HepG2 (cell line): ENCODE results near the gene ERLEC1. TPM values are rescaled to one million over a fixed set of nuclear protein-coding genes. Genes with fewer than 3 reads are reported as not detected.
"Not testable (repeated sequence)": the region's sequence is repeated elsewhere in the genome, so short reads cannot be mapped to it uniquely, and the experiment has no call there.

Experiments
- ATAC-seq: fragments of 200-7000 bp; cut with Tn5 transposase; 3 replicates; pipeline ENCODE4 v1.9.1; 2020; ENCODE audit warnings: mild to moderate bottlenecking, moderate library complexity
- BruUV-seq: library from RNA; stranded (reverse); fragments of 400-500 nt; replicated peaks from 2 replicates; lab custom pipeline; 2021; lab: Mats Ljungman, UMichigan
- CTCF ChIA-PET: fragments of 300-600 bp; formaldehyde crosslinking; extraction: SDS; loops from one replicate; lab custom pipeline; 2021; ENCODE audit warnings: low total read pairs, inconsistent platforms, low intra/inter-chr PET ratio; lab: Yijun Ruan, JAX
- POLR2A ChIA-PET: fragments of 350-600 bp; sonication (Branson Sonifier 250); formaldehyde crosslinking; loops from one replicate; lab custom pipeline; 2020; ENCODE audit warnings: antibody characterized with exemption, inconsistent platforms; lab: Yijun Ruan, JAX
- DNase-seq: peaks from one replicate; pipeline ENCODE4 v3.0.0-alpha.2; 2015; ENCODE audit warnings: low spot score
- FAIRE-seq: peaks from 3 replicates; lab custom pipeline; 2011; peaks lifted over from hg19 to GRCh38; lab: Jason Lieb, UNC
- H2AFZ ChIP-seq: one replicate; pipeline ENCODE4 v1.6.1; 2011; ENCODE audit warnings: low read length, inconsistent platforms
- H3K27ac ChIP-seq: fragments of 300-600 bp; 3 replicates; pipeline ENCODE4 v1.8.0; 2011; ENCODE audit warnings: mixed run types, mild to moderate bottlenecking, mixed read lengths, low read length, inconsistent platforms; ENCODE audit not compliant: insufficient read depth; ENCODE audit errors: extremely low read length
- H3K27me3 ChIP-seq, 2 experiments: fragments of 200-600 bp in 1 of 2; 2 replicates in 1 of 2; 3 replicates in 1 of 2; pipeline versions ENCODE4 v1.6.0 to v1.8.0; 2011; ENCODE audit warnings: low read length in 2 of 2, mild to moderate bottlenecking in 2 of 2, moderate library complexity in 2 of 2, inconsistent platforms in 1 of 2; ENCODE audit not compliant: insufficient read depth in 2 of 2, control insufficient read depth in 1 of 2
- H3K36me3 ChIP-seq, 2 experiments: fragments of 200-600 bp in 1 of 2; replicated peaks in 1 of 2; 2 replicates in 1 of 2; 3 replicates in 1 of 2; pipeline versions ENCODE4 v1.5.1 to v1.8.0; 2011; ENCODE audit warnings: low read length in 2 of 2, inconsistent platforms in 1 of 2; ENCODE audit not compliant: insufficient read depth in 2 of 2, control insufficient read depth in 1 of 2
- H3K4me1 ChIP-seq: 2 replicates; pipeline ENCODE4 v1.5.1; 2012; ENCODE audit warnings: low read length, inconsistent platforms; ENCODE audit not compliant: insufficient read depth
- H3K4me2 ChIP-seq: 2 replicates; pipeline ENCODE4 v1.6.0; 2011; ENCODE audit warnings: low read depth, low read length, inconsistent platforms
- H3K4me3 ChIP-seq, 3 experiments: fragments of 200-600 bp in 1 of 3; sonication (generic), shearing (Covaris generic) in 1 of 3; replicated peaks in 1 of 3; 2 replicates each; pipeline ENCODE4 v1.5.1; 2011 to 2016; ENCODE audit warnings: low read length in 3 of 3, inconsistent platforms in 2 of 3, low read depth in 2 of 3, mild to moderate bottlenecking in 2 of 3, control low read depth in 1 of 3, mixed read lengths in 1 of 3; ENCODE audit not compliant: insufficient read depth in 1 of 3
- H3K79me2 ChIP-seq: one replicate; pipeline ENCODE4 v1.6.1; 2011; ENCODE audit warnings: low read length, inconsistent platforms; ENCODE audit not compliant: insufficient read depth
- H3K9ac ChIP-seq: 2 replicates; pipeline ENCODE4 v1.6.0; 2011; ENCODE audit warnings: mild to moderate bottlenecking, low read depth, low read length, inconsistent platforms; ENCODE audit not compliant: insufficient read depth
- H3K9me3 ChIP-seq: 2 replicates; pipeline ENCODE4 v1.5.1; 2012; ENCODE audit warnings: mild to moderate bottlenecking, low read length
- H4K20me1 ChIP-seq: 2 replicates; pipeline ENCODE4 v1.6.0; 2011; ENCODE audit warnings: inconsistent platforms, mild to moderate bottlenecking, low read length, moderate library complexity; ENCODE audit not compliant: insufficient read depth
- ADNP ChIP-seq: sonication (generic); formaldehyde crosslinking; IDR thresholded peaks from 2 replicates; pipeline ENCODE4 v1.4.0; 2020; ENCODE audit warnings: missing genetic modification reagents
- CCDC6 ChIP-seq: sonication (generic); formaldehyde crosslinking; IDR thresholded peaks from 2 replicates; pipeline ENCODE4 v1.8.1; 2022; ENCODE audit warnings: mild to moderate bottlenecking, missing genetic modification reagents, moderate library complexity
- CTCF ChIP-seq: sonication (generic); formaldehyde crosslinking; IDR thresholded peaks from 2 replicates; pipeline ENCODE4 v1.5.0; 2020; ENCODE audit warnings: mild to moderate bottlenecking, missing genetic modification reagents, moderate library complexity
- SOX6 ChIP-seq, 2 experiments: fragments of 450-650 bp in 1 of 2; sonication (generic) in 1 of 2; formaldehyde crosslinking in 1 of 2; IDR thresholded peaks; 2 replicates each; pipeline versions ENCODE4 v1.4.0 to v1.6.1; 2017 to 2020; ENCODE audit warnings: antibody characterized with exemption in 1 of 2, mild to moderate bottlenecking in 1 of 2, missing genetic modification reagents in 1 of 2
- STAG1 ChIP-seq: sonication (generic); formaldehyde crosslinking; IDR thresholded peaks from 2 replicates; pipeline ENCODE4 v1.4.0; 2020; ENCODE audit warnings: missing genetic modification reagents
- ZMYM2 ChIP-seq: sonication (generic); formaldehyde crosslinking; IDR thresholded peaks from 2 replicates; pipeline ENCODE4 v1.8.0; 2022; ENCODE audit warnings: mild to moderate bottlenecking, missing genetic modification reagents
- ZNF687 ChIP-seq: sonication (generic); formaldehyde crosslinking; IDR thresholded peaks from 2 replicates; pipeline ENCODE4 v1.5.1; 2020; ENCODE audit warnings: mild to moderate bottlenecking, missing genetic modification reagents, moderate library complexity
- WGBS: methylation state at CpG from one replicate; pipeline ENCODE4 v1.1.6; 2017; ENCODE audit warnings: low lambda C conversion rate; 5-methylcytosine and 5-hydroxymethylcytosine counted together
- in situ Hi-C: cut with HindIII; loops from 2 replicates; pipeline ENCODE4 v1.10.0; 2017; ENCODE audit warnings: low pct_unique_long_range_greater_than_20kb; ENCODE audit not compliant: extremely low pct_ligation_motif_present
- intact Hi-C: fragments of 100-400 bp; cut with micrococcal nuclease; formaldehyde crosslinking; loops from one replicate; pipeline ENCODE4 v1.10.0; 2022; ENCODE audit not compliant: unreplicated experiment
- polyA plus RNA-seq, 8 experiments: library from polyadenylated mRNA; depleted of rRNA in 3 of 8; stranded (reverse) in 7 of 8; unstranded in 1 of 8; fragments of >200 nt; fragmentation: Illumina TruSeq in 4 of 8; extraction: Trizol in 4 of 8; gene quantifications; 2 replicates each; pipeline versions ENCODE4 v1.2.1 to v1.2.3, GENCODE V29; 2011 to 2016; ENCODE audit warnings: low read depth in 4 of 8, missing spikeins in 1 of 8, mixed read lengths in 1 of 8; ENCODE audit not compliant: insufficient read depth in 1 of 8
- total RNA-seq, 5 experiments: library from RNA; depleted of rRNA; stranded (reverse); fragments of >200 nt; fragmentation: Illumina TruSeq; extraction: Trizol; gene quantifications; 2 replicates each; pipeline ENCODE4 v1.2.3, GENCODE V29; 2016; ENCODE audit warnings: low read depth in 1 of 5

The ERLEC1 gene
- total and polyA plus RNA-seq, 2 of the 13 experiments (the other 11 are each of a cell fraction or from before 2014, with no cell fraction given) = 87.3 to 88.4 TPM

GRCh38 chr2:53823639-53824038, 36.8 kb downstream of the ERLEC1 start:
- not testable (repeated sequence) for ATAC-seq, H3K4me3 ChIP-seq
- WGBS = 93% methylated on average over 9 of the region's 9 CpGs

More at GRCh38 chr2:53823639-53824038, 36.8 kb downstream of the ERLEC1 start:
- H3K27ac ChIP-seq; H2AFZ ChIP-seq; POLR2A ChIA-PET; H4K20me1 ChIP-seq; H3K9me3 ChIP-seq; H3K79me2 ChIP-seq; H3K27me3 ChIP-seq; BruUV-seq; FAIRE-seq; intact Hi-C loops; TF ChIP-seq SOX6 (IDR thresholded peaks at IDR 0.05): not testable (repeated sequence)
- peaks cover 52% of the 10 kb centered on the region for H3K4me1 ChIP-seq
- TF ChIP-seq STAG1 (CRISPR knock-in tag) = peak; percentile 52; the same call in 1 of the 2 replicates
- TF ChIP-seq CTCF (CRISPR knock-in tag) = peak; percentile 57
- TF ChIP-seq CCDC6 (CRISPR knock-in tag) = 0 out of 2 replicates have a peak, but pooled peaks have one; percentile 24
- TF ChIP-seq ZNF687 = peak; percentile 18; the same call in 1 of the 2 replicates
- TF ChIP-seq ZMYM2 = peak; percentile 83
- TF ChIP-seq SOX6 (CRISPR knock-in tag; IDR thresholded peaks at IDR 0.05) = 0 out of 2 replicates have a peak, but pooled peaks have one; percentile 12
- peak; percentile 64; the same call in 1 of the 2 replicates for TF ChIP-seq ADNP
- TF ChIP-seq, all 625 proteins: peak for 7; not testable (repeated sequence) for 618
- peak; percentile 21 for DNase-seq
- H3K9ac ChIP-seq, in situ Hi-C loops, CTCF ChIA-PET, H3K4me2 ChIP-seq: not testable (repeated sequence)
- H3K36me3 ChIP-seq = peaks cover 7 to 13% of the 10 kb centered on the region in 2 experiments; a peak in 4 of 5 replicates
